Measurements from ENCODE around the gene TTLL13.

GRCh38 chr15:90240856-90241255, 8.5 kb upstream of the TTLL13 start:
- TF ChIP-seq CTCF (IDR thresholded peaks at IDR 0.05; ENCODE audit: poor library complexity, severe bottlenecking) (no peak), EZH2 (IDR thresholded peaks at IDR 0.05; ENCODE audit: borderline replicate concordance, insufficient read depth, low read length, poor library complexity, severe bottlenecking) (no peak), SMC3 (conservative IDR thresholded peaks at IDR 0.05; ENCODE audit: poor library complexity) (no peak), POLR2AphosphoS5 (IDR thresholded peaks at IDR 0.05) (no peak), MXI1 (conservative IDR thresholded peaks at IDR 0.05; ENCODE audit: poor library complexity, severe bottlenecking) (no peak)
